Vagina (tissue), 2 donors: ENCODE measurements around the gene GFOD1. TPM values are rescaled to one million over a fixed set of nuclear protein-coding genes. Genes with fewer than 3 reads are reported as not detected.

ENCODE experiments used
- DNase-seq, 2 donors: peaks; one replicate each; pipeline ENCODE4 v3.0.0-alpha.2; 2017; ENCODE audit errors: extremely low spot score in 2 of 2
- H3K27ac ChIP-seq: fragments of 200-600 bp; sonication (generic); one replicate; pipeline ENCODE4 v1.5.1; 2019
- H3K27me3 ChIP-seq: fragments of 200-600 bp; sonication (generic); one replicate; pipeline ENCODE4 v1.5.1; 2019
- H3K36me3 ChIP-seq, 2 donors: fragments of 200-600 bp; sonication (generic); one replicate each; pipeline ENCODE4 v1.5.1; 2017 to 2019
- H3K4me1 ChIP-seq: fragments of 200-600 bp; sonication (generic); one replicate; pipeline ENCODE4 v1.5.1; 2019
- H3K4me3 ChIP-seq, 2 donors: fragments of 200-600 bp; sonication (generic); 1 replicate in 1 of 2; 2 replicates in 1 of 2; pipeline ENCODE4 v1.5.1; 2016 to 2019
- H3K9me3 ChIP-seq: fragments of 200-600 bp; sonication (generic); one replicate; pipeline ENCODE4 v1.5.1; 2019
- CTCF ChIP-seq, 3 experiments: fragments of 450-650 bp in 2 of 3; fragments of 200-600 bp in 1 of 3; sonication (generic) in 1 of 3; IDR thresholded peaks; one replicate each; pipeline ENCODE4 v1.5.1; 2017 to 2019; ENCODE audit warnings: antibody characterized with exemption in 3 of 3, mild to moderate bottlenecking in 2 of 3, moderate library complexity in 2 of 3
- POLR2A ChIP-seq, 2 donors: fragments of 450-650 bp; IDR thresholded peaks; one replicate each; pipeline ENCODE4 v1.6.1; 2017; ENCODE audit warnings: antibody characterized with exemption in 2 of 2, mild to moderate bottlenecking in 2 of 2, moderate library complexity in 2 of 2
- POLR2AphosphoS5 ChIP-seq, 2 donors: sonication (generic); formaldehyde crosslinking; IDR thresholded peaks; one replicate each; pipeline ENCODE4 v1.9.0; 2017; ENCODE audit warnings: antibody characterized with exemption in 2 of 2, mild to moderate bottlenecking in 2 of 2, low read depth in 1 of 2; ENCODE audit not compliant: insufficient read depth in 1 of 2
- intact Hi-C: fragments of 100-400 bp; cut with DNase I; formaldehyde crosslinking; loops from one replicate; pipeline ENCODE4 v1.15.1; 2023
- total RNA-seq: library from RNA; depleted of rRNA; stranded (reverse); fragments of >200 nt; gene quantifications from one replicate; pipeline ENCODE4 v1.2.3, GENCODE V29; 2016

GFOD1 gene
- total RNA-seq, 1 donor from 2014 or later: 16.9 TPM

- Histone ChIP-seq H3K4me1 (peaks cover 13% of the 10 kb centered on the region), H3K36me3 (no peaks in the 10 kb centered on the region), H3K4me3 (no peak overlapping the region), H3K27ac (no peak overlapping the region), H3K27me3 (no peaks in the 10 kb centered on the region), H3K9me3 (no peaks in the 10 kb centered on the region)
- intact Hi-C loops: no loop called here
- no peak for TF ChIP-seq POLR2A (IDR thresholded peaks at IDR 0.05)
- no peak for TF ChIP-seq CTCF (IDR thresholded peaks at IDR 0.05)
- TF ChIP-seq POLR2AphosphoS5 (IDR thresholded peaks at IDR 0.05; ENCODE audit: insufficient read depth in 1 of 2, low read depth in 1 of 2): no peak
- DNase-seq: peak in 1 of 2 donors; percentile 25
These were observed 13.6 kb downstream of the GFOD1 start for GRCh38 chr6:13473768-13474165.

- peaks cover 13% of the 10 kb centered on the region for H3K4me1 ChIP-seq
- intact Hi-C loops: no loop called here
- H3K36me3 ChIP-seq: no peaks in the 10 kb centered on the region
- H3K27ac ChIP-seq: no peak overlapping the region
- no peak overlapping the region for H3K4me3 ChIP-seq
- no peaks in the 10 kb centered on the region for H3K9me3 ChIP-seq
- DNase-seq: peak in 1 of 2 donors; percentile 83
- H3K27me3 ChIP-seq: no peaks in the 10 kb centered on the region
- TF ChIP-seq POLR2A (IDR thresholded peaks at IDR 0.05) (no peak), CTCF (IDR thresholded peaks at IDR 0.05) (no peak), POLR2AphosphoS5 (IDR thresholded peaks at IDR 0.05; ENCODE audit: insufficient read depth in 1 of 2, low read depth in 1 of 2) (no peak)
These were observed 14.2 kb downstream of the GFOD1 start for GRCh38 chr6:13472976-13473767.

GRCh38 chr6:13472099-13472498 lies 15.3 kb downstream of the GFOD1 start:
- Histone ChIP-seq H3K27me3 (no peaks in the 10 kb centered on the region), H3K27ac (no peak overlapping the region), H3K4me3 (no peak overlapping the region), H3K4me1 (peaks cover 8% of the 10 kb centered on the region), H3K36me3 (no peaks in the 10 kb centered on the region), H3K9me3 (no peaks in the 10 kb centered on the region)
- DNase-seq: no peak
- intact Hi-C loops: no loop called here
- TF ChIP-seq POLR2A (IDR thresholded peaks at IDR 0.05) (no peak), POLR2AphosphoS5 (IDR thresholded peaks at IDR 0.05; ENCODE audit: insufficient read depth in 1 of 2, low read depth in 1 of 2) (no peak), CTCF (IDR thresholded peaks at IDR 0.05) (no peak)

- peaks cover 14% of the 10 kb centered on the region for H3K4me1 ChIP-seq
- no peaks in the 10 kb centered on the region for H3K27me3 ChIP-seq
- peak in 1 of 2 donors; percentile 60 for DNase-seq
- H3K9me3 ChIP-seq: no peaks in the 10 kb centered on the region
- H3K4me3 ChIP-seq: no peak overlapping the region
- H3K27ac ChIP-seq: no peak overlapping the region
- TF ChIP-seq CTCF (IDR thresholded peaks at IDR 0.05): no peak
- TF ChIP-seq POLR2AphosphoS5 (IDR thresholded peaks at IDR 0.05; ENCODE audit: insufficient read depth in 1 of 2, low read depth in 1 of 2): no peak
- TF ChIP-seq POLR2A (IDR thresholded peaks at IDR 0.05): no peak
- no peaks in the 10 kb centered on the region for H3K36me3 ChIP-seq
- intact Hi-C loops: no loop called here
These were observed 16.2 kb downstream of the GFOD1 start for GRCh38 chr6:13471184-13471583.
